ENCODE results near the gene LRFN3. TPM values are rescaled to one million over a fixed set of nuclear protein-coding genes. Genes with fewer than 3 reads are reported as not detected.

LRFN3 gene
- total RNA-seq, 6 donors from 2014 or later = 6.3 to 17.2 (median 11.8) TPM

- WGBS, 2 donors = 87 to 92% methylated on average over 11 of the region's 13 CpGs
- no peak for ATAC-seq (ENCODE audit: low FRiP score in 2 of 2)
- no peak for DNase-seq
- H3K4me3 ChIP-seq = peak overlapping the region; percentile 60 to 71 (median 66)
- no peaks in the 10 kb centered on the region for H3K27me3 ChIP-seq
- peaks cover 17 to 44% (median 24%) of the 10 kb centered on the region in 4 donors for H3K4me1 ChIP-seq
- H3K36me3 ChIP-seq = peaks cover 6 to 48% (median 34%) of the 10 kb centered on the region in 4 donors
- no peak for TF ChIP-seq POLR2AphosphoS5 (IDR thresholded peaks at IDR 0.05)
- peak overlapping the region in 3 of 4 donors; percentile 90 to 93 (median 93) for H3K27ac ChIP-seq
- H3K9me3 ChIP-seq = no peaks in the 10 kb centered on the region
These were observed 38.3 kb upstream of the LRFN3 start for GRCh38 chr19:35897706-35898451.

GRCh38 chr19:35898499-35898809 lies 37.7 kb upstream of the LRFN3 start:
- no peak for ATAC-seq (ENCODE audit: low FRiP score in 2 of 2)
- H3K9me3 ChIP-seq = no peaks in the 10 kb centered on the region
- H3K27ac ChIP-seq = peak overlapping the region; percentile 81 to 93 (median 92)
- H3K27me3 ChIP-seq = no peaks in the 10 kb centered on the region
- peak overlapping the region; percentile 60 to 71 (median 66) for H3K4me3 ChIP-seq
- 17 to 33% methylated on average over 6 to 7 of the region's 17 CpGs for WGBS, 2 donors
- TF ChIP-seq EP300 (IDR thresholded peaks at IDR 0.05) (no peak), POLR2A (IDR thresholded peaks at IDR 0.05) (no peak), POLR2AphosphoS5 (IDR thresholded peaks at IDR 0.05) (no peak), CTCF (IDR thresholded peaks at IDR 0.05) (no peak)
- DNase-seq = no peak
- H3K4me1 ChIP-seq = peaks cover 21 to 50% (median 28%) of the 10 kb centered on the region in 4 donors
- peaks cover 6 to 42% (median 31%) of the 10 kb centered on the region in 4 donors for H3K36me3 ChIP-seq

- TF ChIP-seq EP300 (IDR thresholded peaks at IDR 0.05) (peak in 1 of 4 donors; percentile 72), POLR2AphosphoS5 (IDR thresholded peaks at IDR 0.05) (peak; percentile 50 to 89), POLR2A (IDR thresholded peaks at IDR 0.05) (peak in 1 of 4 donors; percentile 31), CTCF (IDR thresholded peaks at IDR 0.05) (no peak)
- peak; percentile 88 to 91 for ATAC-seq (ENCODE audit: low FRiP score in 2 of 2)
- no peaks in the 10 kb centered on the region for H3K9me3 ChIP-seq
- DNase-seq = peak; percentile 91 to 98
- H3K36me3 ChIP-seq = peaks cover 6 to 30% (median 22%) of the 10 kb centered on the region in 4 donors
- WGBS, 2 donors = 2 to 3% methylated on average over 5 to 20 of the region's 43 CpGs
- peaks cover 26 to 60% (median 36%) of the 10 kb centered on the region in 4 donors for H3K4me1 ChIP-seq
- peak overlapping the region; percentile 81 to 93 (median 92) for H3K27ac ChIP-seq
- peak overlapping the region; percentile 60 to 71 (median 66) for H3K4me3 ChIP-seq
- H3K27me3 ChIP-seq = no peaks in the 10 kb centered on the region
These were observed 36.5 kb upstream of the LRFN3 start for GRCh38 chr19:35899547-35900214.

DNA sequence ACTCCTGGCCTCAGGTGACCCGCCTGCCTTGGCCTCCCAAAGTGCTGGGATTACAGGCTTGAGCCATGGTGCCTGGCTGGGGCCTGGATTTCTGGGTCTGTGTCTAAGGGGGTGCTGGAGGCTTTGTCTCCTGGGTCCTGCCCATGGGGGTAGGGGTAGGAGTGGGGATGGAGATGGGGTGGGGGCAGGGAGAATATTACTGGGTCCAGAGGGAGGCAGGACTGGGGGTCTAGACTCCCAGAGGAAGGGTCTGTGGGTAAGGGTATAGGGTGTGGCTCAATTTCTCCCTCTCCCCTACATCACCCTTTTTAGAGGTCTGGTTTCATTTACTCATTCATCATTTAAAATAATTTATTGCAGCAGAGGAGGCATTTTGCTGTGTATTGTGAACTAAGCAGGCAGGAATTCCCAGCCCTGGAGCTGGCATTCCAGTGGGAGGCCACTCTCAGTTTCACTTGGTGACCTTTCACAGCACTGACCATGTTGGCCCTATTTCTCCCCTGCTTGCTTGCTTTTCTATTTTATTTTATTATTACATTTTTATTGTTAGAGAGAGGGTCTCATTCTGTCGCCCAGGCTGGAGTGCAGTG lies 35.0 kb upstream of the LRFN3 start:
- 60 to 76% methylated on average over 2 of the region's 2 CpGs for WGBS, 2 donors
- Histone ChIP-seq H3K27ac (peak overlapping the region; percentile 81 to 93 (median 92)), H3K36me3 (peaks cover 3 to 15% (median 10%) of the 10 kb centered on the region in 4 donors), H3K4me1 (peaks cover 26 to 58% (median 36%) of the 10 kb centered on the region in 4 donors), H3K4me3 (peak overlapping the region in 3 of 4 donors; percentile 60 to 71 (median 62)), H3K9me3 (no peaks in the 10 kb centered on the region), H3K27me3 (no peaks in the 10 kb centered on the region)
- ATAC-seq (ENCODE audit: low FRiP score in 2 of 2) (no peak), DNase-seq (no peak)
- TF ChIP-seq POLR2A (IDR thresholded peaks at IDR 0.05) (no peak), CTCF (IDR thresholded peaks at IDR 0.05) (no peak), EP300 (IDR thresholded peaks at IDR 0.05) (no peak), POLR2AphosphoS5 (IDR thresholded peaks at IDR 0.05) (no peak)
